ENCODE data around the gene GABARAPL1. TPM values are rescaled to one million over a fixed set of nuclear protein-coding genes. Genes with fewer than 3 reads are reported as not detected.

Gene GABARAPL1
- total and polyA plus RNA-seq, 10 of the 15 experiments (the other 5 are each of a cell fraction or from before 2014, with no cell fraction given) = 0.42 to 3.7 (median 1.4) TPM

- H3K4me1 ChIP-seq (ENCODE audit: control insufficient read depth, insufficient read depth, low read length) = no peaks in the 10 kb centered on the region
- no peak overlapping the region for H3K27ac ChIP-seq (ENCODE audit: control insufficient read depth, insufficient read depth)
- H3K27me3 ChIP-seq (replicated peaks in 1 of 2; ENCODE audit: control insufficient read depth in 2 of 2, insufficient read depth in 2 of 2, low read length in 1 of 2) = 0 out of 4 replicates have a peak, but pooled peaks cover 0 to 5% of the 10 kb centered on the region in 2 experiments
- ATAC-seq (no peak), FAIRE-seq (no peak), DNase-seq (ENCODE audit: low read depth, low spot score) (no peak)
- no TSS peak for BruUV-seq (replicated peaks)
- CTCF ChIA-PET = interaction anchor here (0.8 to 1.7 kb wide), 3 partner anchors 16 to 369 kb away, joined by 3 to 6 read pairs (median 5); no protein-coding TSS in a partner anchor
- H3K36me3 ChIP-seq (ENCODE audit: control insufficient read depth in 2 of 2, insufficient read depth in 2 of 2, low read length in 1 of 2) = no peaks in the 10 kb centered on the region
- no peaks in the 10 kb centered on the region for H3K9me3 ChIP-seq (replicated peaks; ENCODE audit: control insufficient read depth, insufficient read depth, low read length)
- no peak overlapping the region for H3K4me3 ChIP-seq
- H2AFZ ChIP-seq (ENCODE audit: control insufficient read depth, low read depth, low read length) = no peak overlapping the region
- no peaks in the 10 kb centered on the region for H4K20me1 ChIP-seq (ENCODE audit: control insufficient read depth, insufficient read depth)
- intact Hi-C loops (cut with micrococcal nuclease; ENCODE audit: unreplicated experiment) = no loop called here
- WGBS (ENCODE audit: insufficient coverage, insufficient replicate concordance, low lambda C conversion rate, missing lambda C conversion rate) = 22% methylated on average over 3 of the region's 3 CpGs
- RAD21 ChIA-PET (ENCODE audit: unreplicated experiment) = no interaction called here
- H3K79me2 ChIP-seq (ENCODE audit: control insufficient read depth, insufficient read depth, low read length) = no peaks in the 10 kb centered on the region
- in situ Hi-C loops (cut with MboI) = no loop called here
- no peak for TF ChIP-seq ZBED1 (IDR thresholded peaks at IDR 0.05; ENCODE audit: borderline replicate concordance)
- no peak for TF ChIP-seq CBFB (IDR thresholded peaks at IDR 0.05; ENCODE audit: low read depth)
- no peak for TF ChIP-seq CHD1 (IDR thresholded peaks at IDR 0.05; ENCODE audit: low read depth, low read length)
- TF ChIP-seq MEF2B (IDR thresholded peaks at IDR 0.05; ENCODE audit: partially characterized antibody, poor library complexity, severe bottlenecking) = no peak
- H3K9ac ChIP-seq (ENCODE audit: control insufficient read depth, insufficient read depth, low read length) = no peak overlapping the region
- no peak overlapping the region for H3K4me2 ChIP-seq (ENCODE audit: control insufficient read depth, insufficient read depth)
- SMC1A ChIA-PET (ENCODE audit: uncharacterized antibody, unreplicated experiment) = no interaction called here
- POLR2A ChIA-PET = interaction anchor here (0.6 kb wide), 1 partner anchor 19 kb away, joined by 4 read pairs; no protein-coding TSS in a partner anchor
Measured at GRCh38 chr12:10169104-10169503, 43.6 kb upstream of the GABARAPL1 start.

DNA sequence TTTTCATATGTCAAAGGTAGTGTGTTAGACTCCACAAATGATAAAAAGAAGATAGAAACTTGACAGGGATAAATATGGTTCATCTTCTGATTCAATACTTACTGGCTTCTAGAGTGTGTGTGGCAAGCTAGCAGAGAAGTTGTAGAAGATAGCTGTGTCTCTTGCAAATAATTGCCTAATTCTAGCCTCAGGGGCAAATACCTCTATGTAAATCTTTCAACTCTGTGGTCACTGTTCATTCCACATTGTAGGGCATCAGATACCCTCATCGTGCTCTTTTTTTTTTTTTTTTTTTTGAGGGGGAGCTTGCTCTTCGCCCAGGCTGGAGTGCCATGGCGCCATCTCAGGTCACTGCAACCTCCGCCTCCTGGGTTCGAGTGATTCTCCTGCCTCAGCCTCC lies 42.5 kb upstream of the GABARAPL1 start:
- ATAC-seq (no peak), DNase-seq (ENCODE audit: low read depth, low spot score) (no peak), FAIRE-seq (no peak)
- H3K9ac ChIP-seq (ENCODE audit: control insufficient read depth, insufficient read depth, low read length) = no peak overlapping the region
- TF ChIP-seq, protein P1, sequence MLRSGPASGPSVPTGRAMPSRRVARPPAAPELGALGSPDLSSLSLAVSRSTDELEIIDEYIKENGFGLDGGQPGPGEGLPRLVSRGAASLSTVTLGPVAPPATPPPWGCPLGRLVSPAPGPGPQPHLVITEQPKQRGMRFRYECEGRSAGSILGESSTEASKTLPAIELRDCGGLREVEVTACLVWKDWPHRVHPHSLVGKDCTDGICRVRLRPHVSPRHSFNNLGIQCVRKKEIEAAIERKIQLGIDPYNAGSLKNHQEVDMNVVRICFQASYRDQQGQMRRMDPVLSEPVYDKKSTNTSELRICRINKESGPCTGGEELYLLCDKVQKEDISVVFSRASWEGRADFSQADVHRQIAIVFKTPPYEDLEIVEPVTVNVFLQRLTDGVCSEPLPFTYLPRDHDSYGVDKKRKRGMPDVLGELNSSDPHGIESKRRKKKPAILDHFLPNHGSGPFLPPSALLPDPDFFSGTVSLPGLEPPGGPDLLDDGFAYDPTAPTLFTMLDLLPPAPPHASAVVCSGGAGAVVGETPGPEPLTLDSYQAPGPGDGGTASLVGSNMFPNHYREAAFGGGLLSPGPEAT (IDR thresholded peaks at IDR 0.05; ENCODE audit: low read depth) = no peak
- TF ChIP-seq ZSCAN29 (IDR thresholded peaks at IDR 0.05) (no peak), MEF2B (IDR thresholded peaks at IDR 0.05; ENCODE audit: partially characterized antibody, poor library complexity, severe bottlenecking) (no peak), MYC (IDR thresholded peaks at IDR 0.05; ENCODE audit: insufficient read depth, insufficient read length, insufficient replicate concordance, low read length, severe bottlenecking) (no peak), GATAD2B (conservative IDR thresholded peaks at IDR 0.05; ENCODE audit: low read depth) (no peak), FOXM1 (IDR thresholded peaks at IDR 0.05; ENCODE audit: low read depth, low read length) (no peak)
- CTCF ChIA-PET = interaction anchor here (1.0 to 1.7 kb wide), 3 partner anchors 11 to 370 kb away, joined by 4 to 6 read pairs (median 5); no protein-coding TSS in a partner anchor
- intact Hi-C loops (cut with micrococcal nuclease; ENCODE audit: unreplicated experiment) = no loop called here
- no peak overlapping the region for H3K4me3 ChIP-seq
- RAD21 ChIA-PET (ENCODE audit: unreplicated experiment) = no interaction called here
- no peaks in the 10 kb centered on the region for H3K36me3 ChIP-seq (ENCODE audit: control insufficient read depth in 2 of 2, insufficient read depth in 2 of 2, low read length in 1 of 2)
- in situ Hi-C loops (cut with MboI) = no loop called here
- H3K4me1 ChIP-seq (ENCODE audit: control insufficient read depth, insufficient read depth, low read length) = no peaks in the 10 kb centered on the region
- BruUV-seq (replicated peaks) = no TSS peak
- SMC1A ChIA-PET (ENCODE audit: uncharacterized antibody, unreplicated experiment) = no interaction called here
- no peak overlapping the region for H2AFZ ChIP-seq (ENCODE audit: control insufficient read depth, low read depth, low read length)
- no peak overlapping the region for H3K4me2 ChIP-seq (ENCODE audit: control insufficient read depth, insufficient read depth)
- peaks cover 0 to 7% of the 10 kb centered on the region in 2 experiments; a peak in 1 of 4 replicates for H3K27me3 ChIP-seq (replicated peaks in 1 of 2; ENCODE audit: control insufficient read depth in 2 of 2, insufficient read depth in 2 of 2, low read length in 1 of 2)
- no peaks in the 10 kb centered on the region for H3K9me3 ChIP-seq (replicated peaks; ENCODE audit: control insufficient read depth, insufficient read depth, low read length)
- POLR2A ChIA-PET = no interaction called here
- WGBS (ENCODE audit: insufficient coverage, insufficient replicate concordance, low lambda C conversion rate, missing lambda C conversion rate) = 0% methylated on average over 4 of the region's 5 CpGs
- H4K20me1 ChIP-seq (ENCODE audit: control insufficient read depth, insufficient read depth) = no peaks in the 10 kb centered on the region
- H3K79me2 ChIP-seq (ENCODE audit: control insufficient read depth, insufficient read depth, low read length) = no peaks in the 10 kb centered on the region
- H3K27ac ChIP-seq (ENCODE audit: control insufficient read depth, insufficient read depth) = no peak overlapping the region

Measured in GM12878 (cell line).